Forelimb muscle (tissue), 1 donor: ENCODE data around the gene PAX8. TPM values are rescaled to one million over a fixed set of nuclear protein-coding genes. Genes with fewer than 3 reads are reported as not detected.

Experiments
- DNase-seq: peaks from one replicate; pipeline ENCODE4 v3.0.0-alpha.2; 2013; ENCODE audit warnings: low read depth
- polyA plus RNA-seq: library from polyadenylated mRNA; unstranded; fragments of 120-200 nt; gene quantifications from one replicate; pipeline ENCODE4 v1.2.1, GENCODE V29; 2013; ENCODE audit not compliant: insufficient read length

The PAX8 gene
- polyA plus RNA-seq, 1 donor: 1.9 TPM

GRCh38 chr2:113203901-113204519 is 74.7 kb downstream of the PAX8 start:
- no peak for DNase-seq

- DNase-seq: no peak
Measured at GRCh38 chr2:113203217-113203530, 75.5 kb downstream of the PAX8 start.

- no peak for DNase-seq
Measured at GRCh38 chr2:113202305-113203216, 76.2 kb downstream of the PAX8 start.

GRCh38 chr2:113201496-113202304 is 77.0 kb downstream of the PAX8 start:
- no peak for DNase-seq

GRCh38 chr2:113200736-113201490 is 77.8 kb downstream of the PAX8 start:
- no peak for DNase-seq

- DNase-seq: no peak
Measured at GRCh38 chr2:113200236-113200635, 78.5 kb downstream of the PAX8 start.

GRCh38 chr2:113198790-113199612 is 79.7 kb downstream of the PAX8 start:
- DNase-seq: no peak

GRCh38 chr2:113198048-113198789 is 80.5 kb downstream of the PAX8 start:
- no peak for DNase-seq

GRCh38 chr2:113197347-113198047 is 81.2 kb downstream of the PAX8 start:
- DNase-seq: no peak

- DNase-seq: no peak
Measured at GRCh38 chr2:113196839-113197238, 81.9 kb downstream of the PAX8 start.

- DNase-seq: no peak
Measured at GRCh38 chr2:113195923-113196501, 82.7 kb downstream of the PAX8 start.

GRCh38 chr2:113192459-113193100 is 86.1 kb downstream of the PAX8 start:
- no peak for DNase-seq

GRCh38 chr2:113190871-113191270 is 87.8 kb downstream of the PAX8 start:
- no peak for DNase-seq

GRCh38 chr2:113187771-113188170 is 91.0 kb downstream of the PAX8 start:
- DNase-seq: no peak

GRCh38 chr2:113186433-113186796 is 92.3 kb downstream of the PAX8 start:
- no peak for DNase-seq

- no peak for DNase-seq
Measured at GRCh38 chr2:113185664-113186432, 92.9 kb downstream of the PAX8 start.

- DNase-seq: no peak
Measured at GRCh38 chr2:113184531-113185230, 94.0 kb downstream of the PAX8 start.
